Endodermal cell (in vitro differentiated cells): ENCODE data around the gene NDUFV3. TPM values are rescaled to one million over a fixed set of nuclear protein-coding genes. Genes with fewer than 3 reads are reported as not detected.
"Not testable (repeated sequence)": the region's sequence is repeated elsewhere in the genome, so short reads cannot be mapped to it uniquely, and the experiment has no call there.

ENCODE experiments used
- DNase-seq: peaks from one replicate; pipeline ENCODE4 v3.0.0-alpha.2; 2017
- H3K27ac ChIP-seq: 2 replicates; pipeline ENCODE4 v1.5.1; 2013; ENCODE audit warnings: mild to moderate bottlenecking, low read depth, low read length, moderate library complexity
- H3K27me3 ChIP-seq: 2 replicates; pipeline ENCODE4 v1.6.1; 2013; ENCODE audit warnings: mild to moderate bottlenecking, low read length, moderate library complexity; ENCODE audit not compliant: insufficient read depth, control insufficient read depth, poor library complexity, severe bottlenecking
- H3K36me3 ChIP-seq: 2 replicates; pipeline ENCODE4 v1.7.0; 2013; ENCODE audit warnings: mild to moderate bottlenecking, low read length, moderate library complexity; ENCODE audit not compliant: control insufficient read depth, insufficient read depth
- H3K4me1 ChIP-seq: one replicate; pipeline ENCODE4 v1.7.0; 2013; ENCODE audit warnings: low read length; ENCODE audit not compliant: control insufficient read depth, insufficient read depth
- H3K4me3 ChIP-seq: 2 replicates; pipeline ENCODE4 v1.5.1; 2013; ENCODE audit warnings: mild to moderate bottlenecking, low read length, moderate library complexity
- H3K9ac ChIP-seq: 2 replicates; pipeline ENCODE4 v1.6.1; 2013; ENCODE audit warnings: mild to moderate bottlenecking, low read length, moderate library complexity; ENCODE audit not compliant: poor library complexity, severe bottlenecking; ENCODE audit errors: extremely low read depth
- H3K9me3 ChIP-seq: 2 replicates; pipeline ENCODE4 v1.6.1; 2013; ENCODE audit warnings: mild to moderate bottlenecking, low read length, moderate library complexity; ENCODE audit not compliant: control insufficient read depth
- H3K27ac Mint-ChIP-seq: 2 replicates; pipeline ENCODE4 v1.8.0; 2020; ENCODE audit warnings: mixed read lengths
- H3K27me3 Mint-ChIP-seq: 2 replicates; pipeline ENCODE4 v1.8.0; 2021; ENCODE audit warnings: mild to moderate bottlenecking, mixed read lengths; ENCODE audit not compliant: insufficient read depth
- H3K36me3 Mint-ChIP-seq: 2 replicates; pipeline ENCODE4 v1.8.0; 2020; ENCODE audit warnings: low read depth, mixed read lengths
- H3K4me1 Mint-ChIP-seq: 2 replicates; pipeline ENCODE4 v1.8.0; 2020; ENCODE audit warnings: mixed read lengths
- H3K4me3 Mint-ChIP-seq: 2 replicates; pipeline ENCODE4 v1.8.0; 2020; ENCODE audit warnings: mild to moderate bottlenecking, moderate library complexity, mixed read lengths
- H3K9me3 Mint-ChIP-seq: 2 replicates; pipeline ENCODE4 v1.8.0; 2020; ENCODE audit warnings: mild to moderate bottlenecking, mixed read lengths
- WGBS, 2 experiments: methylation state at CpG; one replicate each; pipeline versions ENCODE4 v1.1.5 to v1.1.7; 2013; ENCODE audit warnings: missing lambda C conversion rate in 2 of 2, mixed read lengths in 1 of 2; ENCODE audit not compliant: insufficient coverage in 1 of 2, insufficient read length in 1 of 2; 5-methylcytosine and 5-hydroxymethylcytosine counted together
- total RNA-seq, 2 donors: library from RNA; stranded (reverse); fragmentation: NEBNext Ultra II Directional in 1 of 2; extraction: Animal tissue kit (Norgen Biotek cat#: 25700) in 1 of 2; gene quantifications; 2 replicates in 1 of 2; 3 replicates in 1 of 2; pipeline ENCODE4 v1.2.1, GENCODE V29; 2021
- TF ChIP-seq, protein P1 (sequence below): fragments of 200-600 bp; sonication (generic); conservative IDR thresholded peaks from 2 replicates; pipeline ENCODE4 v1.5.0; 2021; ENCODE audit warnings: antibody characterized with exemption, mild to moderate bottlenecking

Gene NDUFV3
- total RNA-seq, 2 donors from 2014 or later, result 25.8 to 27.2 TPM

DNA sequence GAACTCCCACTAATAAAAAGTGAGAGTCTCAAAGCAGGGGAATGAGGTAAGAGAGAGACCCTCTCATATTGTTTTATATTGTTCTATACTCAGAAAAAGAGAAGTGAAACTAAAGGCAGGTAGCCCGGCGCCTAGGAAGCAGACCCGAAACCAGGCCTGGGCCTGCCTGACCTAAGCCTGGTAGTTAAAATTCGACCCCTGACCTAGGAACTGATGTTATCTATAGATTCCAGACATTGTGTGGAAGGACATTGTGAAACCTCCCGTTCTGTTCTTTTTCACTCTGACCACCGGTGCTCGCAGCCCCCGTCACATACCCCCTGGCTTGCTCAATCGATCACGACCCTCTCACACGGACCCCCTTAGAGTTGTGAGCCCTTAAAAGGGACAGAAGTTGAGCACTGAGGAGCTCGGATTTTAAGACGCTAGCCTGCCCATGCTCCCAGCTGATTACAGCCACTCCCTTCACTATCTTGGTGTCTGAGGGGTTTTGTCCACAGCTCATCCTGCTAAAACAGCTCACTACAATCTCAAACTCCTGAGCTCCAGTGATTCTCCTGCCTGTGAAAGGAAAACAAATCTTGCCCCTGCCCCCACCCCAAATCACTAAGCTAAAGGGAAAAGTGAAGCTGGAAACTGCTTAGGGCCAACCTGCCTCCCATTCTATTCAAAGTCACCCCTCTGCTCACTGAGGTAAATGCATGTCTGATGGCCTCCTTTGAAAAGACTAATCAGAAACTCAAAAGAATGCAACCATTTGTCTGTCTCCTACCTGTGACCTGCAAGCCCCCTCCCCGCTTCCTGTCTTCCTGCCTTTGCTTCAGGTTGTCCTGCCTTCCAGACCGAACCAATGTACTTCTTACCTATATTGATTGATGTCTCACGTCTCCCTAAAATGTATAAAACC, 44.2 kb downstream of the NDUFV3 start:
- Histone ChIP-seq H3K36me3 (peaks cover 37% of the 10 kb centered on the region), H3K4me1 (peaks cover 14% of the 10 kb centered on the region), H3K4me3 (peak overlapping the region; percentile 2), H3K9ac (peak overlapping the region; percentile 68), H3K27ac (peak overlapping the region; percentile 32)
- not testable (repeated sequence) for H3K9me3 Mint-ChIP-seq, H3K27me3 Mint-ChIP-seq, H3K27me3 ChIP-seq, H3K9me3 ChIP-seq
- H3K27ac Mint-ChIP-seq, result peak overlapping the region; percentile 98
- peak; percentile 82 for DNase-seq
- peaks cover 80% of the 10 kb centered on the region for H3K4me1 Mint-ChIP-seq
- peak overlapping the region; percentile 61 for H3K4me3 Mint-ChIP-seq
- H3K36me3 Mint-ChIP-seq, result peaks cover 30% of the 10 kb centered on the region
- 40 to 59% methylated on average over 5 to 15 of the region's 16 CpGs for WGBS, 2 experiments

DNA sequence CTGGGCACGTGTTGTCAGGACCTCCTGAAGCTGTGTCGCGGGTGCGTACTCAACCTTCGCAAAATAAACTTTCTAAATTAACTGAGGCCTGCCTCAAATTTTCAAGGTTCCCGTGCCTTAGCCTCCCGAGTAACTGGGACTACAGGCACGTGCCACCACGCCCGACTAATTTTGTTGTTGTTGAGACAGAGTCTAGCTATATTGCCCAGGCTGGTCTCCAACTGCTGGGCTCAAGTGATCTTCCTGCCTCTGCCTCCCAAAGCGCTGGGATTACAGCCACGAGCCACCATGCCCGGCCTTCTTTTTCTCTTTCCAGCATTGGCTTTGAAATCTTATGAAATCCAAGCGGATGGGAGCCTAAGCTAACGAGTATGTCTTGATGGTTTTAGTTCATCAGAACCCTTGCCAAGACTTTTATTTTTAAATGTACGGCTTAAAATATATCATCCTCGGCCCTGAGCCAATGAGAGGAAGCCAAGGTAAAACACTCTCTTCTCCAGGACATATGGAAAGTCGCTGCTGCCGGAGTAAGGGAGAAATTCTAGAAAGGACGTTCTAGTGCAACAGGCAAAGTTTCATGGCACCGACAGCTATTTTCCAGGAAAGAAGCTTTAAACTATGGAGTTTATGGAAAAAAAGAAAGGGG, 45.0 kb downstream of the NDUFV3 start:
- Mint-ChIP-seq H3K36me3 (peaks cover 34% of the 10 kb centered on the region), H3K27ac (peak overlapping the region; percentile 98), H3K27me3 (no peaks in the 10 kb centered on the region), H3K4me1 (peaks cover 76% of the 10 kb centered on the region), H3K4me3 (peak overlapping the region; percentile 61), H3K9me3 (peaks cover 2% of the 10 kb centered on the region)
- H3K4me1 ChIP-seq, result peaks cover 14% of the 10 kb centered on the region
- peak overlapping the region; percentile 68 for H3K9ac ChIP-seq
- H3K4me3 ChIP-seq, result peak overlapping the region; percentile 59
- WGBS, 2 experiments, result 86 to 88% methylated on average over 21 of the region's 21 CpGs
- H3K36me3 ChIP-seq, result peaks cover 37% of the 10 kb centered on the region
- H3K27me3 ChIP-seq, result no peaks in the 10 kb centered on the region
- peaks cover 16% of the 10 kb centered on the region for H3K9me3 ChIP-seq
- TF ChIP-seq, protein P1, sequence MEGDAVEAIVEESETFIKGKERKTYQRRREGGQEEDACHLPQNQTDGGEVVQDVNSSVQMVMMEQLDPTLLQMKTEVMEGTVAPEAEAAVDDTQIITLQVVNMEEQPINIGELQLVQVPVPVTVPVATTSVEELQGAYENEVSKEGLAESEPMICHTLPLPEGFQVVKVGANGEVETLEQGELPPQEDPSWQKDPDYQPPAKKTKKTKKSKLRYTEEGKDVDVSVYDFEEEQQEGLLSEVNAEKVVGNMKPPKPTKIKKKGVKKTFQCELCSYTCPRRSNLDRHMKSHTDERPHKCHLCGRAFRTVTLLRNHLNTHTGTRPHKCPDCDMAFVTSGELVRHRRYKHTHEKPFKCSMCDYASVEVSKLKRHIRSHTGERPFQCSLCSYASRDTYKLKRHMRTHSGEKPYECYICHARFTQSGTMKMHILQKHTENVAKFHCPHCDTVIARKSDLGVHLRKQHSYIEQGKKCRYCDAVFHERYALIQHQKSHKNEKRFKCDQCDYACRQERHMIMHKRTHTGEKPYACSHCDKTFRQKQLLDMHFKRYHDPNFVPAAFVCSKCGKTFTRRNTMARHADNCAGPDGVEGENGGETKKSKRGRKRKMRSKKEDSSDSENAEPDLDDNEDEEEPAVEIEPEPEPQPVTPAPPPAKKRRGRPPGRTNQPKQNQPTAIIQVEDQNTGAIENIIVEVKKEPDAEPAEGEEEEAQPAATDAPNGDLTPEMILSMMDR, result no peak
- H3K27ac ChIP-seq, result peak overlapping the region; percentile 15
- DNase-seq, result no peak

DNA sequence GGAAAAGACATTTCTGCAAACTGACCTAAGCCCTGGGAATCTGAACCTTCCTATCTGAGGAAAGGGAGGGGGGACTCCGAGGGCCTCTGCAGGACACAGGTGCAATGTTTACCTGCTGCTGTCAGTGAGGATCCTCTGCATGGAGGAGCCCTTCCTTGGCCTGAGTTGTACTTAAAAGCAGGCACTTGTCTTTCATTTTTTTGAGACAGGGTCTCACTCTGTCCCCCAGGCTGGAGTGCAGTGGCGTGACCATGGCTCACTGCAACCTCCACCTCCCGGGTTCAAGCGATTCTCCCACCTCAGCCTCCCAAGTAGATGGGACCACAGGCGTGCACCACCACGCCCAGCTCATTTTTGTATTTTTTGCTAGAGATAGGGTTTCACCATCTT, 45.5 kb downstream of the NDUFV3 start:
- WGBS, 2 experiments, result 85 to 87% methylated on average over 6 of the region's 6 CpGs
- peak overlapping the region; percentile 13 for H3K4me3 Mint-ChIP-seq
- Histone ChIP-seq H3K4me1 (peaks cover 14% of the 10 kb centered on the region), H3K4me3 (peak overlapping the region; percentile 59), H3K9me3 (peaks cover 16% of the 10 kb centered on the region), H3K36me3 (peaks cover 37% of the 10 kb centered on the region)
- not testable (repeated sequence) for H3K27me3 ChIP-seq, H3K9ac ChIP-seq, H3K27me3 Mint-ChIP-seq, H3K9me3 Mint-ChIP-seq, H3K27ac ChIP-seq
- DNase-seq, result peak; percentile 60
- H3K4me1 Mint-ChIP-seq, result peaks cover 73% of the 10 kb centered on the region
- H3K27ac Mint-ChIP-seq, result peak overlapping the region; percentile 98
- peaks cover 34% of the 10 kb centered on the region for H3K36me3 Mint-ChIP-seq
- TF ChIP-seq, protein P1, result peak; percentile 28
